Posterior vena cava (tissue), 2 donors: ENCODE results near the gene DMRT3. TPM values are rescaled to one million over a fixed set of nuclear protein-coding genes. Genes with fewer than 3 reads are reported as not detected.
A peak's percentile ranks its signal among the peaks of the same experiment; 100 is the strongest.
"Not testable (repeated sequence)": the region's sequence is repeated elsewhere in the genome, so short reads cannot be mapped to it uniquely, and the experiment has no call there.

Experiments
- DNase-seq: peaks from one replicate; pipeline ENCODE4 v3.0.0-alpha.2; 2020; ENCODE audit warnings: low spot score
- intact Hi-C, 2 donors: fragments of 100-400 bp; cut with DNase I; formaldehyde crosslinking; loops; one replicate each; pipeline versions ENCODE4 v1.14.1 to v1.14.2; 2022 to 2023
- total RNA-seq, 2 donors: library from RNA; stranded (reverse); fragmentation: NEBNext Ultra II Directional; extraction: Animal tissue kit (Norgen Biotek cat#: 25700); gene quantifications; one replicate each; pipeline ENCODE4 v1.2.1, GENCODE V29; 2021
- donor health status: DM: yes; HTN: yes; CAD: no.
- donor health status: DM: yes; HTN: yes; CAD: no.

The DMRT3 gene
- total RNA-seq, 2 donors from 2014 or later = not detected

GRCh38 chr9:994005-994404 is 17.6 kb downstream of the DMRT3 start:
- intact Hi-C loops = loop anchor here in 1 of 2 donors (5.0 to 10.0 kb wide), 2 partner anchors 99 to 328 kb away; no protein-coding TSS in a partner anchor
- no peak for DNase-seq

GRCh38 chr9:995192-995591 is 18.7 kb downstream of the DMRT3 start:
- DNase-seq = no peak
- intact Hi-C loops = loop anchor here in 1 of 2 donors (10.0 kb wide), 1 partner anchor 100 kb away; no protein-coding TSS in a partner anchor

GRCh38 chr9:995781-996180 is 19.3 kb downstream of the DMRT3 start:
- no peak for DNase-seq
- intact Hi-C loops = loop anchor here in 1 of 2 donors (10.0 kb wide), 1 partner anchor 101 kb away; no protein-coding TSS in a partner anchor

GRCh38 chr9:998299-999110 is 22.1 kb downstream of the DMRT3 start:
- intact Hi-C loops = loop anchor here in 1 of 2 donors (10.0 kb wide), 1 partner anchor 104 kb away; no protein-coding TSS in a partner anchor
- not testable (repeated sequence) for DNase-seq

GRCh38 chr9:1001838-1002237 is 25.4 kb downstream of the DMRT3 start:
- no peak for DNase-seq
- intact Hi-C loops = no loop called here

- intact Hi-C loops = no loop called here
- no peak for DNase-seq
Measured at GRCh38 chr9:1002678-1003077, 26.2 kb downstream of the DMRT3 start.

GRCh38 chr9:1005043-1005667 is 28.7 kb downstream of the DMRT3 start:
- no peak for DNase-seq
- intact Hi-C loops = no loop called here

- intact Hi-C loops = no loop called here
- DNase-seq = no peak
Measured at GRCh38 chr9:1007312-1007711, 30.9 kb downstream of the DMRT3 start.

- intact Hi-C loops = no loop called here
Measured at GRCh38 chr9:1008216-1008615, 31.8 kb downstream of the DMRT3 start.

GRCh38 chr9:1009101-1009707 is 32.7 kb downstream of the DMRT3 start:
- peak; percentile 94 for DNase-seq
- intact Hi-C loops = no loop called here

More at GRCh38 chr9:1008216-1008615, 31.8 kb downstream of the DMRT3 start:
- no peak for DNase-seq

GRCh38 chr9:1013021-1013420 is 36.6 kb downstream of the DMRT3 start:
- intact Hi-C loops = no loop called here
- no peak for DNase-seq

- no peak for DNase-seq
- intact Hi-C loops = no loop called here
Measured at GRCh38 chr9:1014225-1014624, 37.8 kb downstream of the DMRT3 start.

GRCh38 chr9:1014640-1015039 is 38.2 kb downstream of the DMRT3 start:
- intact Hi-C loops = no loop called here
- no peak for DNase-seq

GRCh38 chr9:1018121-1018520 is 41.7 kb downstream of the DMRT3 start:
- no peak for DNase-seq
- intact Hi-C loops = no loop called here

GRCh38 chr9:1024112-1024511 is 47.7 kb downstream of the DMRT3 start:
- no peak for DNase-seq
- intact Hi-C loops = no loop called here

- DNase-seq = no peak
- intact Hi-C loops = no loop called here
Measured at GRCh38 chr9:1025131-1025530, 48.7 kb downstream of the DMRT3 start.

- intact Hi-C loops = no loop called here
- DNase-seq = no peak
Measured at GRCh38 chr9:1026219-1026618, 49.8 kb downstream of the DMRT3 start.

- DNase-seq = no peak
- intact Hi-C loops = no loop called here
Measured at GRCh38 chr9:1028501-1029190, 52.2 kb downstream of the DMRT3 start.

- no peak for DNase-seq
- intact Hi-C loops = loop anchor here in 1 of 2 donors (5.0 kb wide), 1 partner anchor 1655 kb away; no protein-coding TSS in a partner anchor
Measured at GRCh38 chr9:1031951-1032601, 55.6 kb downstream of the DMRT3 start.
